Right lobe of liver (tissue), 4 donors: ENCODE measurements around the gene NCKAP5.
A peak's percentile ranks its signal among the peaks of the same experiment; 100 is the strongest.

Experiments used
- CTCF ChIP-seq, 4 donors: fragments of 200-600 bp in 3 of 4; fragments of 450-650 bp in 1 of 4; IDR thresholded peaks; one replicate each; pipeline versions ENCODE4 v1.5.1 to v1.8.0; 2016 to 2022; ENCODE audit warnings: antibody characterized with exemption in 4 of 4, mild to moderate bottlenecking in 2 of 4
- POLR2A ChIP-seq: fragments of 450-650 bp; IDR thresholded peaks from one replicate; pipeline ENCODE4 v1.6.1; 2017; ENCODE audit warnings: antibody characterized with exemption, mild to moderate bottlenecking
- donor health status: DM: no; HTN: no; CAD: no.
- donor health status: DM: no; HTN: no; CAD: no.
- donor health status: DM: no; HTN: yes; CAD: no.

DNA sequence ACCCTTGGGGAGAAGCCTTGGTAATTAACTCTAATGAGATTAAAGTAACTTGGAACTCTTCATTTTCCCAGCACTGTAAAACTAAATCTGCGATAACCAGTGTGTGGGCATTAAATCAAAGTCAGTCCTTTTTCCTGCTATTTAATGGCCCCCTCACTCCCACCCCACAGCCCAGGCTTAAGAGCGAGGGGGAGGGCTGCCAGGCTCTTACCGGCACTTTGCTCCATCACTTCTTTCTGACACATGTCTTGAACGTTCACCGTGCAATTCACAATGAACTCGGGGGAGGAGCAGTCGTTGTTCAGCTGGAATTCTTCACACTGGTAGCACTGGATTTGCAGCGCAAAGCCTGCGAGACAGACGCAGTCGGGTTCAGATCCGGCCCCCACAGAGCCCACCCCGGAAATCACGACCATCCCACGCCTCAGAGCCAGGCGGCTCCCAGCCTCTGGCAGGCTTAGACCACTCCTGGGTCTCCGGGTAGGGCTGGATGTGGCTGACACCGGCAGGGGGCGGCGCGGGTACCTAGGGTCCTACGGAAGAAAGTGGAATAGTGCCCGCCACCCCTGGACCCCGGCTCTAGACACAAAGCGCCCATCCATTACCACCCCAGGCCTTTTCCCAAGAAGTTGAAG lies 900.0 kb downstream of the NCKAP5 start:
- TF ChIP-seq CTCF (IDR thresholded peaks at IDR 0.05) (peak in 1 of 4 donors; percentile 20), POLR2A (no peak)
